Neural cell (in vitro differentiated cells): ENCODE results near the gene TXLNG.

Experiments
- CTCF ChIP-seq: fragments of 450-650 bp; IDR thresholded peaks from 2 replicates; pipeline ENCODE4 v1.5.1; 2014; ENCODE audit warnings: antibody characterized with exemption, mild to moderate bottlenecking, moderate library complexity; ENCODE audit not compliant: poor library complexity, severe bottlenecking
- EP300 ChIP-seq: fragments of 450-650 bp; conservative IDR thresholded peaks from 2 replicates; pipeline ENCODE4 v1.6.1; 2014; ENCODE audit warnings: antibody characterized with exemption, mild to moderate bottlenecking, moderate library complexity; ENCODE audit not compliant: poor library complexity, severe bottlenecking
- EZH2 ChIP-seq: fragments of 200-600, 300-800 bp; shearing (Covaris generic), sonication (generic); IDR thresholded peaks from 2 replicates; pipeline ENCODE4 v1.6.1; 2014; ENCODE audit warnings: antibody characterized with exemption, low read length, borderline replicate concordance, mild to moderate bottlenecking; ENCODE audit not compliant: insufficient read depth, poor library complexity, severe bottlenecking
- MXI1 ChIP-seq: fragments of 450-650 bp; conservative IDR thresholded peaks from 2 replicates; pipeline ENCODE4 v1.6.1; 2014; ENCODE audit warnings: antibody characterized with exemption, mild to moderate bottlenecking; ENCODE audit not compliant: poor library complexity, severe bottlenecking
- POLR2AphosphoS5 ChIP-seq: IDR thresholded peaks from 2 replicates; pipeline ENCODE4 v1.6.1; 2012
- SMC3 ChIP-seq: fragments of 450-650 bp; conservative IDR thresholded peaks from 2 replicates; pipeline ENCODE4 v1.6.1; 2014; ENCODE audit warnings: antibody characterized with exemption, mild to moderate bottlenecking, moderate library complexity; ENCODE audit not compliant: poor library complexity

DNA sequence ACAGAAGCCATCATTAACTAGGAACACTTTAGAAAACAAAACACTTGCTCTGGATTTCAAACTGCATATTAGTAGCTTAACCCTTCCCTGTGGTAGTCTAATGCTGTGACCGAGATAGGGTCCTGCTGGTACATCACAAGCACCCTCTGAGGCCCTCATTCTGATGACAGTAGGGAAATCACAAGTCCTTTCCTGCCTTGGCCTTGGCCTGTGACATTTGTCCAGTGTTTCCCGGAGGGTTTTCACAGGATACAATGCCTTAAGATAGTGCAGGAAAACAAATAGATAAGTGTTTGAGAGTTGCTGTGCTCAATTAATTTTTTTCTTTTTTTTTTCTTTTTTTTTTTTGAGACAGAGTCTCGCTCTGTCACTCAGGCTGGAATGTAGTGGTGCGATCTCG lies 37.8 kb upstream of the TXLNG start:
- TF ChIP-seq CTCF (no peak), POLR2AphosphoS5 (no peak), SMC3 (no peak), EZH2 (no peak), EP300 (no peak), MXI1 (no peak)
